Aorta (tissue), 5 donors: ENCODE data around the gene TMOD4. TPM values are rescaled to one million over a fixed set of nuclear protein-coding genes. Genes with fewer than 3 reads are reported as not detected.

Experiments used
- ATAC-seq: fragments of 200-7000 bp; cut with Tn5 transposase; one replicate; pipeline ENCODE4 v1.9.1; 2022; ENCODE audit warnings: moderate library complexity; ENCODE audit not compliant: low FRiP score
- DNase-seq, 2 donors: peaks; one replicate each; pipeline ENCODE4 v3.0.0-alpha.2; 2020
- H3K27ac ChIP-seq, 2 donors: one replicate each; pipeline ENCODE4 v1.5.1; 2013; ENCODE audit warnings: low read length in 2 of 2, mild to moderate bottlenecking in 2 of 2, moderate library complexity in 2 of 2, control low read depth in 1 of 2, inconsistent platforms in 1 of 2, low read depth in 1 of 2
- H3K27me3 ChIP-seq, 2 donors: one replicate each; pipeline ENCODE4 v1.6.1; 2013; ENCODE audit warnings: control low read depth in 1 of 2, low read length in 1 of 2, mild to moderate bottlenecking in 1 of 2, moderate library complexity in 1 of 2; ENCODE audit not compliant: insufficient read depth in 2 of 2, control insufficient read depth in 1 of 2
- H3K36me3 ChIP-seq, 2 donors: one replicate each; pipeline ENCODE4 v1.6.1; 2013; ENCODE audit warnings: control low read depth in 1 of 2, low read length in 1 of 2, mild to moderate bottlenecking in 1 of 2; ENCODE audit not compliant: insufficient read depth in 2 of 2, control insufficient read depth in 1 of 2
- H3K4me1 ChIP-seq, 2 donors: one replicate each; pipeline ENCODE4 v1.6.1; 2013; ENCODE audit warnings: low read length in 2 of 2, control low read depth in 1 of 2, mild to moderate bottlenecking in 1 of 2, moderate library complexity in 1 of 2; ENCODE audit not compliant: insufficient read depth in 2 of 2, control insufficient read depth in 1 of 2
- H3K4me3 ChIP-seq, 2 donors: one replicate each; pipeline ENCODE4 v1.5.1; 2013; ENCODE audit warnings: low read length in 2 of 2, control low read depth in 1 of 2, mild to moderate bottlenecking in 1 of 2
- H3K9me3 ChIP-seq: one replicate; pipeline ENCODE4 v1.6.1; 2013; ENCODE audit warnings: mild to moderate bottlenecking, low read length; ENCODE audit not compliant: control insufficient read depth
- WGBS, 2 donors: extraction: QIAGEN DNeasy Blood & Tissue Kit; methylation state at CpG; one replicate each; pipeline ENCODE4 v1.1.7; 2013; 5-methylcytosine and 5-hydroxymethylcytosine counted together
- intact Hi-C, 2 donors: fragments of 100-400 bp; cut with DNase I; formaldehyde crosslinking; loops; one replicate each; pipeline versions ENCODE4 v1.14.2 to v1.15.0; 2022
- polyA plus RNA-seq, 2 donors: library from polyadenylated mRNA; stranded (reverse); fragments of 200-250 nt; gene quantifications; one replicate each; pipeline ENCODE4 v1.2.3, GENCODE V29; 2013
- total RNA-seq, 2 donors: library from RNA; stranded (reverse); fragmentation: NEBNext Ultra II Directional; extraction: Animal tissue kit (Norgen Biotek cat#: 25700); gene quantifications; one replicate each; pipeline ENCODE4 v1.2.1, GENCODE V29; 2021
- donor health status: healthy with polysubstance abuse.
- donor health status: Bipolar disorder and iron deficiency.
- donor health status: DM: no; HTN: no; CAD: no.
- donor health status: DM: no; HTN: no; CAD: no.
- donor health status: DM: yes; HTN: yes; CAD: no.

Gene TMOD4
- total and polyA plus RNA-seq, 4 donors: 0.69 to 0.78 TPM; not detected in 2

- H3K9me3 ChIP-seq: no peaks in the 10 kb centered on the region
- no peaks in the 10 kb centered on the region for H3K4me1 ChIP-seq
- peak; percentile 49 for ATAC-seq
- H3K36me3 ChIP-seq: no peaks in the 10 kb centered on the region
- H3K27me3 ChIP-seq: no peaks in the 10 kb centered on the region
- no peak overlapping the region for H3K27ac ChIP-seq
- intact Hi-C loops: no loop called here
- no peak overlapping the region for H3K4me3 ChIP-seq
- 23 to 35% methylated on average over 34 to 39 of the region's 39 CpGs for WGBS, 2 donors
- peak; percentile 51 to 83 for DNase-seq
Observed at GRCh38 chr1:151131701-151132334, 44.0 kb downstream of the TMOD4 start.

GRCh38 chr1:151130987-151131586 lies 44.7 kb downstream of the TMOD4 start:
- Histone ChIP-seq H3K4me3 (peak overlapping the region in 1 of 2 donors; percentile 1), H3K27ac (peak overlapping the region in 1 of 2 donors; percentile 14), H3K9me3 (no peaks in the 10 kb centered on the region), H3K27me3 (no peaks in the 10 kb centered on the region), H3K36me3 (no peaks in the 10 kb centered on the region), H3K4me1 (no peaks in the 10 kb centered on the region)
- WGBS, 2 donors: 10 to 22% methylated on average over 45 of the region's 45 CpGs
- intact Hi-C loops: no loop called here
- ATAC-seq (peak; percentile 88), DNase-seq (peak; percentile 90 to 93)

- no peak for ATAC-seq
Observed at GRCh38 chr1:151128800-151129199, 47.0 kb downstream of the TMOD4 start.

GRCh38 chr1:151124763-151125403 lies 50.9 kb downstream of the TMOD4 start:
- ATAC-seq (no peak), DNase-seq (peak in 1 of 2 donors; percentile 9)
- no peaks in the 10 kb centered on the region for H3K36me3 ChIP-seq
- no peak overlapping the region for H3K27ac ChIP-seq
- H3K27me3 ChIP-seq: no peaks in the 10 kb centered on the region
- intact Hi-C loops: no loop called here
- H3K9me3 ChIP-seq: no peaks in the 10 kb centered on the region
- 88% methylated on average over 5 of the region's 5 CpGs for WGBS, 2 donors
- no peak overlapping the region for H3K4me3 ChIP-seq
- no peaks in the 10 kb centered on the region for H3K4me1 ChIP-seq

More at GRCh38 chr1:151128800-151129199, 47.0 kb downstream of the TMOD4 start:
- H3K4me1 ChIP-seq: no peaks in the 10 kb centered on the region
- H3K4me3 ChIP-seq: no peak overlapping the region
- H3K27me3 ChIP-seq: no peaks in the 10 kb centered on the region
- H3K9me3 ChIP-seq: no peaks in the 10 kb centered on the region
- intact Hi-C loops: no loop called here
- no peak overlapping the region for H3K27ac ChIP-seq
- 79% methylated on average over 6 of the region's 6 CpGs for WGBS, 2 donors
- no peaks in the 10 kb centered on the region for H3K36me3 ChIP-seq
- DNase-seq: no peak

Other genes with a start within 250 kb of the TMOD4 start
- 10 to 100 TPM; 33.5 to 56.2 TPM for gene SETDB1, start 249.6 kb downstream of the TMOD4 start, total RNA-seq
- gene SETDB1, start 249.6 kb downstream of the TMOD4 start, polyA plus RNA-seq: 10 to 100 TPM; 14.9 to 27.5 TPM
- 100 to 1,000 TPM; 140 to 141 TPM for gene CERS2, start 201.1 kb downstream of the TMOD4 start, total RNA-seq
- 100 to 1,000 TPM; 106 to 133 TPM for gene CERS2, start 201.1 kb downstream of the TMOD4 start, polyA plus RNA-seq
- gene ANXA9, start 193.7 kb downstream of the TMOD4 start, total RNA-seq: not detected
- under 1 TPM in 1 of 2 donors, not detected in 1; 0.15 TPM for gene ANXA9, start 193.7 kb downstream of the TMOD4 start, polyA plus RNA-seq
- gene MINDY1, start 169.1 kb downstream of the TMOD4 start, total RNA-seq: 10 to 100 TPM; 20.1 to 26.0 TPM
- 10 to 100 TPM in 1 of 2 donors, 1 to 10 TPM in 1; 8.9 to 17.7 TPM for gene MINDY1, start 169.1 kb downstream of the TMOD4 start, polyA plus RNA-seq
- 10 to 100 TPM; 14.8 TPM for gene PRUNE1, start 167.5 kb downstream of the TMOD4 start, total RNA-seq
- gene PRUNE1, start 167.5 kb downstream of the TMOD4 start, polyA plus RNA-seq: 10 to 100 TPM; 10.5 to 16.8 TPM
- under 1 TPM; 0.29 to 0.54 TPM for gene BNIPL, start 139.4 kb downstream of the TMOD4 start, total RNA-seq
- gene BNIPL, start 139.4 kb downstream of the TMOD4 start, polyA plus RNA-seq: under 1 TPM in 1 of 2 donors, not detected in 1; 0.38 TPM
- 1 to 10 TPM; 3.0 to 3.8 TPM for gene C1orf56, start 128.2 kb downstream of the TMOD4 start, total RNA-seq
- gene C1orf56, start 128.2 kb downstream of the TMOD4 start, polyA plus RNA-seq: 1 to 10 TPM; 1.8 to 2.6 TPM
- 100 to 1,000 TPM; 102 TPM for gene CDC42SE1, start 116.4 kb downstream of the TMOD4 start, total RNA-seq
- 10 to 100 TPM; 30.1 to 82.4 TPM for gene CDC42SE1, start 116.4 kb downstream of the TMOD4 start, polyA plus RNA-seq
- 1 to 10 TPM; 2.4 to 2.5 TPM for gene MLLT11, start 115.6 kb downstream of the TMOD4 start, total RNA-seq
- gene MLLT11, start 115.6 kb downstream of the TMOD4 start, polyA plus RNA-seq: 1 to 10 TPM; 4.3 to 6.9 TPM
- 10 to 100 TPM; 16.0 to 22.2 TPM for gene GABPB2, start 105.2 kb downstream of the TMOD4 start, total RNA-seq
- gene GABPB2, start 105.2 kb downstream of the TMOD4 start, polyA plus RNA-seq: 10 to 100 TPM in 1 of 2 donors, 1 to 10 TPM in 1; 6.9 to 15.0 TPM
- 10 to 100 TPM in 1 of 2 donors, 1 to 10 TPM in 1; 8.1 to 25.2 TPM for gene SEMA6C, start 29.4 kb downstream of the TMOD4 start, total RNA-seq
- gene SEMA6C, start 29.4 kb downstream of the TMOD4 start, polyA plus RNA-seq: 10 to 100 TPM in 1 of 2 donors, 1 to 10 TPM in 1; 2.5 to 28.8 TPM
- gene TNFAIP8L2, start 19.3 kb downstream of the TMOD4 start, total RNA-seq: 1 to 10 TPM; 4.1 TPM
- gene TNFAIP8L2, start 19.3 kb downstream of the TMOD4 start, polyA plus RNA-seq: 1 to 10 TPM; 4.1 to 7.1 TPM
- 1 to 10 TPM; 7.3 to 9.6 TPM for gene LYSMD1, start 10.1 kb downstream of the TMOD4 start, total RNA-seq
- 1 to 10 TPM; 4.4 to 7.5 TPM for gene LYSMD1, start 10.1 kb downstream of the TMOD4 start, polyA plus RNA-seq
- gene SCNM1, start 9.8 kb downstream of the TMOD4 start, total RNA-seq: 10 to 100 TPM; 27.3 to 33.8 TPM
- gene SCNM1, start 9.8 kb downstream of the TMOD4 start, polyA plus RNA-seq: 10 to 100 TPM; 39.3 to 58.4 TPM
- gene VPS72, start 14.2 kb upstream of the TMOD4 start, total RNA-seq: 10 to 100 TPM; 37.1 to 40.8 TPM
- gene VPS72, start 14.2 kb upstream of the TMOD4 start, polyA plus RNA-seq: 10 to 100 TPM; 26.7 to 28.7 TPM
- 10 to 100 TPM; 64.0 to 67.6 TPM for gene PIP5K1A, start 22.6 kb upstream of the TMOD4 start, total RNA-seq
- 10 to 100 TPM; 16.5 to 22.7 TPM for gene PIP5K1A, start 22.6 kb upstream of the TMOD4 start, polyA plus RNA-seq
- 100 to 1,000 TPM; 115 to 118 TPM for gene PSMD4, start 78.8 kb upstream of the TMOD4 start, total RNA-seq
- 100 to 1,000 TPM; 144 to 162 TPM for gene PSMD4, start 78.8 kb upstream of the TMOD4 start, polyA plus RNA-seq
- 10 to 100 TPM; 18.4 to 24.0 TPM for gene ZNF687, start 106.3 kb upstream of the TMOD4 start, total RNA-seq
- gene ZNF687, start 106.3 kb upstream of the TMOD4 start, polyA plus RNA-seq: 1 to 10 TPM; 7.7 to 9.6 TPM
- gene PI4KB, start 151.4 kb upstream of the TMOD4 start, total RNA-seq: 10 to 100 TPM; 49.0 to 60.9 TPM
- 10 to 100 TPM; 12.9 to 41.4 TPM for gene PI4KB, start 151.4 kb upstream of the TMOD4 start, polyA plus RNA-seq
- 10 to 100 TPM; 38.0 to 51.6 TPM for gene RFX5, start 171.3 kb upstream of the TMOD4 start, total RNA-seq
- 10 to 100 TPM; 14.3 to 26.3 TPM for gene RFX5, start 171.3 kb upstream of the TMOD4 start, polyA plus RNA-seq
- 10 to 100 TPM; 24.5 to 66.3 TPM for gene SELENBP1, start 196.7 kb upstream of the TMOD4 start, total RNA-seq
- gene SELENBP1, start 196.7 kb upstream of the TMOD4 start, polyA plus RNA-seq: 100 to 1,000 TPM in 1 of 2 donors, 10 to 100 TPM in 1; 48.3 to 171 TPM
- gene PSMB4, start 223.6 kb upstream of the TMOD4 start, total RNA-seq: 100 to 1,000 TPM; 174 to 181 TPM
- gene PSMB4, start 223.6 kb upstream of the TMOD4 start, polyA plus RNA-seq: 100 to 1,000 TPM; 258 to 396 TPM